CD4-positive, alpha-beta T cell treated with Interleukin-21 for 1 hour (primary cell): ENCODE results near the gene RAPSN.

ENCODE experiments used
- DNase-seq: peaks from one replicate; pipeline ENCODE4 v3.0.0-alpha.2; 2020

Gene RAPSN

DNA sequence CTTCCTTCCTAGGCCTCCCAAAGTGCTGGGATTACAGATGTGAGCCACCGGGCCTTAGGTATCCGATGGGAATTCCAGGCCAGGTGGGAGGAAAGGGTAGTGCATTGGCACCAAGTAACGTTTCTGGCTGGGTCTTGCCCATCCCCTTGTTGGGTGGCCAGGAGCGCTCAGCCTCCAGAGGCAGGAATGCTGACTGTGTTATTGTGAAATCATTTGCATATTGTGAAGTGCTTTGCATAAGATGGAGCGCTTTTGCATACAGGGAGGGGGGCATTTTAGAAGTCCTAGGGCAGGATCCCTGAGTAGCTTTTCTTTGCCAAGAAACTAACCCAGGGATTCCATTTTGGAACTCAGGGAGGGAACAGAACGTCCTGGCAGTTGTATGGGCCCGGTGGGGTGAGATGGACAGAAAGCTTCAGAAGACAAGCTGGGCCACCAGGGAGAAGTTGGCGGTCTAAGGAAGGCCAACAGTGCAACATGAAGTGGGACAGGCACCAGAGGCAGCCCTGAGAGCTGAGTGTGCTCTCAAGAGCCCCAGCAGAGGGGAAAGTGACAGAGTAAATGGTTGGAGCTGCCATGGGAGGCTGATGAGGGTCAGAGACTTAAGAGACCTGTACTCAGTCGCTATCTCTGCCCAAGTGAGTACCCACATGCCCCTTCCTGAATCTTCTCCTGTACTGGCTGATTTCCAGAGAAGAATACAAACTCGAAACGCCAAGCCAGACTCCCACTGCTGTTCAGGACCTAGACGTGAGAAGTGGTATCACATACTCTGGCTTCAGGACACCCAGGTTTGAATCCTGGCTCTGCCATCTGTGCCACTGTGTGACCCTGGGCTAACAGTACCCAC, 41.8 kb downstream of the RAPSN start:
- DNase-seq = no peak

DNA sequence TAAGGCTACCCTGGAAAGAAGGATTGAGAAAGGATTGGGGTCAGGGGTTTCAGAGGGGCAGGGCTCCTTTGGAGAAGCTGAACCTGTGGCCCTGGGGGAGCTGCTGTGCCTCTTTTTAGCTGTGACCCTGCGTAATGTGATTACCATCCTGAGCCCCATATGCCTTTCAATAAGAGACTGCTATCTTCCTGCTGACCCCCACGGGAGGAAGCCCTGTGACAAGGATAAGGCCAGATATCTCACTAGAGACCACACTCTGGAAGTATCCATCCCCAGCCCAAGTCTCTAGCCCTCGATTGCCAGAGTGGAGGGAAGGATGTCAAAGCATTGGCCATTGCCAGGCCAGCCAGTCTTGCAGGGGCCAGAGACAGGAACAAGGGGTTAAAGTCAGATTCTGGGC, 45.4 kb downstream of the RAPSN start:
- no peak for DNase-seq

DNA sequence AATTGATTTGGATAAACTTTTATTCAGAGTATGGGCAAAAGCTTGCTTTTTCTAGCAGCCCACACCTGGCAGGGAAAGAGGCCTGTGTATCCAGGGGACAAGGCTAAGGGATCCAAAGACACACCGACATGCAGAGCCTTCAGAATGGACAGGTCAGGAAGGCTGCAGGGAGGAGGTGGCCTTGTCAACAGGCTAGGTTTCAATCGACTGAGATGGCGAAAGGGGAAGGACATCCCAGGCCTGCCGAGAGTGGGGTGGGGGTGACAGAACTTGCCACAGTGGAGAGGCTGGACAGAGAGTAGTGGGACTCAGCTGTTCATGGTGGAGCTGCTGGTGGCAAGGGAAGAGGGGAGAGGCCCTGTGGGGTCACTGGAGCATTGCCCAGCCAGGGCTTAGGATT, 45.8 kb downstream of the RAPSN start:
- no peak for DNase-seq

DNA sequence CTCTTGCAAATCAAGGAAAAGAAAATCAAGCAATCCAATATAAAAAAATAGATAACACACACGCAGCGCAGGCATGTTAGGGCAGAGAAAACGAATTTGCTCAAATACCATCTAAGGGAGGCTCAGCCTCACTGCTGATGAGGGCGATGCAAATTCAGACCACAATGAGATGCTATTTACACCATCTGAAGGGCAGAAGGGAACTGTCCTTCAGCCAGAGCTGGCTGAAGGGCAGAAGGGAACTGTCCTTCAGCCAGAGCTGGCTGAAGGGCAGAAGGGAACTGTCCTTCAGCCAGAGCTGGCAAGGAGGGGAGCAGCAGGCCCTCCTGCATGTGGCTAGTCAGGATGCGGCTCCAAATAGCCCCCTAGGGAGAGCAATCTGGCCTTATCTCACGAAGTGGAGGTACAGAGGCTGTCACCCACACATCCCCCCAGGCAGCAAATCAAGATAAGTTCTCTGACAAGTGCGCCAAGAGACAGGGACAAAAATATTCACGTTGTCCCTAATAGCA, 48.1 kb downstream of the RAPSN start:
- no peak for DNase-seq

DNA sequence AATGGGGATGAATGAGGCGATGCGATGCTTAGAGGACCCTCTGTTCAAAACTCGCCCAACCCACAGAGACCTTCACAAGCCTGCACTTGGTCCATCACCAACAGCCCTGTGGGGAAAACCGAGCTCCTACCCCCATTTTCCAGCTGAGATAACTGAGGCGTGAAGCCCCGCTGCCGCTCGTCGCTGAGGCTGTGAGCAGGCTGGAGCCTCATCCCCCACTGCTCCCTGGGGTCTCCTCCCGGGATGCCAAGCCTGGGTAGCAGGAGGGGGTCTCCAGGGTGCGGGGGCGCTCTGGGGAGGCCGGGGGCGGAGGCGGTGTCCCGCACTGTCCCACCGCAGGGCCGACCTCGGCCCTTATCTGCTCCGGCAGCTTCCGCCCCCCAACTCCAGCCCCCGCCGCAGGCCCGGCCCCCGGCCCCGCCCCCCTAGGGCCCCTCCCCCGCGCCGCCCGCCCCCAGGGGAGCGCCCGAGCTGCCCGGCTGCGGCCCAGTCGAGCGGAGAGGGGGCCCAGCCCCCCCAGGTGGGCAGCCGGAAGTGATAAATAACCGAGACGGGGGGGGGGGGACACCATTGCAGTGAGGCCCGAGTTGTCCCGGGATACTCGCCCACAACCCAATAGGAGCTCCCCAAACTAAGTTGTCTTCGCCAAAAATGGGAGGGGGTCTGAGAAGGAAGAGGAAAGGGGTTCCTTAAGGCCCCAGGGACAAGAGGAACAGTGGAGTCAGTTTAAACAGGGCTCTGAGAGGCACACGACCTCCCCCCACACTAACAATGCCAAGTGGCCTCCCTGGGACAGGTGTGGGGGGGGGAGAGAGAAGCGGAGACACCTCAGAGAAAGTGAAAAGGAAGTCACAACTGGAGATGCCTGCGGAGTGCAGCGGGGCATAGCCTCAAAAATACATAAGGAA, 48.8 kb downstream of the RAPSN start:
- DNase-seq = peak; percentile 50

DNA sequence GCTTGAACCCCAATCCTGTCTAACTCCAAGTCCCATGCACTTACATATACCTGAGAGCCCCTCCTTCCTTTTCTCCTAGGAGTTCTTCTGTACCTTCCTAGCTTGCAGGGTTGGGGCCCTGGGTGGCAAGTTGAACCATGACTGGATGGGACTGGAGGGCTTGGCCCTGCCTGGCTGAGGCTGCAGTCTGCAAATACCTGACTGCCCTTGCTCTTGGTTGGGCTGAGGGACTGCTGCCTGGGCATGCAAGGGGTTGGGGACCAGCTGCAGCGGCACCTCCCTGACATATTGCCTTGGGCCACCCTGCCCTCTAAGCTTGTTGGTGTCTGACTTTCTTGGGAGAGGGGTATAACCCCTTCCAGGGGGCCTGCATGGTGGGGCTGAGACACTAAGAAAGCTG, 50.4 kb downstream of the RAPSN start:
- DNase-seq = no peak

DNA sequence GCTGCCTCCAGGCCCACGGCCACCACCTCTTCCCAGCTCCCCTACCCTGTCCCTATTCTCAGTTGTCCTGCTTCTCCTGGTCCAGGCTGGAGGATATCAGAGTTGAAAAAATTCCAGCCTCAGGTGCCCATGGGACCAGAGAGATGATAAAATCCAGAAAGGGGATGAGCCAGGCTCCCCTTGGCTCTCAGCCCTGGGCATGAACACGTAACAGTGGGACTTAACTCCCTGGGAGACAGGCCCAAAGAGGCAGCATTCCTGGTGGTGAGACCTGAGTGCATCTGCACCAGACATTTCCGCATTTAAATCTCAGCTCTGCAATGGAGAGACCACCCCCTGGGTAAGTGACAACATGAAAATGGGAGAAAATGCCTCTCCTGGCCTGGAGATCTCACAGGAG, 50.9 kb downstream of the RAPSN start:
- DNase-seq = no peak

DNA sequence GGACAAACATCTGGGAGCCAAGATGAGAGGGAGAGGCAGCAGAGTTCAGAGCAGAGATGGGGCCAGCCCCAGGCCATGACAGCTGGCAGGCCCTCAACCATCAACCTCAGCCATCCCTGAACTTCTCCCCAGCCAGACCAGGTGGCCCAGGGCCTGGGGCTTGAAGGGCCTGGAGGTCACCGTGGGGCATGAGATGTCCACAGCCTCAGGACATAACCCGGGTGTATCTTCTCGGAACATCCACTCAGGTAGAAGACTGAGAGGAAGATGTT, 53.0 kb downstream of the RAPSN start:
- DNase-seq = no peak

DNA sequence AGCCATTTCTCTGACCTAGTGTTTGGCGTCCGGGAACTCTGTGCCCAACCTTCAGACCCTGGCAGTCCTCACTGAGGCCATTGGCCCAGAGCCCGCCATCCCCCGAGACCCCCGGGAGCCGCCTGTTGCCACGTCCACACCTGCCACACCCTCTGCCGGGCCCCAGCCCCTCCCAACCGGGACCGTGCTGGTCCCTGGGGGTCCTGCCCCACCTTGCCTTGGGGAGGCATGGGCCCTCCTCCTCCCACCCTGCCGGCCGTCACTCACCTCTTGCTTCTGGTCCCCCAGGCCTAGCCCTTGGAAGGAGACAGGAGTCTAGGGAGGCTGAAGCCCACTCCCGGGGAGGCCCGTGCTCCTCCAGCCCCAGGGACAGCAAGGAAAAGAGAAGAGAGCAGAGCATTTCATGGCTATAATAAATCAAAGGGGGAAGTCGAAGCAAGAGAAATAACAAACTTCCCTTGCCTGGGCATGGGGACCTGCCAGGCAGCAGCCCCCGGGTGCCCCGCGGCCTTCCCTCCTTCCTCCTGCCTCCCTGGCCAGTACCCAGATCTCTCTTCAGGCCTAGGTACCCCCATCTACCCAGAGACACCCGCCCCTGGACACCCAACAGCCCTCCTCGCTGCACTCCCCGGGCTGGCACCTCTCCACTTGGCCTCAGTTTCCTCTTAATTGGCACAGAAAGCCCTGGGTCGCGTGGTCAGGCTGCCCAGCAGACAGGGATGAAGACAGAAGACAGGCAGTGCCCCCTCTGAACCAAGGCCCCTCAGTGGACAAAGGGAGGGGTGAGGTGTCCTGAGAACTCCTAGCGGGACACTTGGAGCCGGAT, 53.5 kb downstream of the RAPSN start:
- DNase-seq = no peak

DNA sequence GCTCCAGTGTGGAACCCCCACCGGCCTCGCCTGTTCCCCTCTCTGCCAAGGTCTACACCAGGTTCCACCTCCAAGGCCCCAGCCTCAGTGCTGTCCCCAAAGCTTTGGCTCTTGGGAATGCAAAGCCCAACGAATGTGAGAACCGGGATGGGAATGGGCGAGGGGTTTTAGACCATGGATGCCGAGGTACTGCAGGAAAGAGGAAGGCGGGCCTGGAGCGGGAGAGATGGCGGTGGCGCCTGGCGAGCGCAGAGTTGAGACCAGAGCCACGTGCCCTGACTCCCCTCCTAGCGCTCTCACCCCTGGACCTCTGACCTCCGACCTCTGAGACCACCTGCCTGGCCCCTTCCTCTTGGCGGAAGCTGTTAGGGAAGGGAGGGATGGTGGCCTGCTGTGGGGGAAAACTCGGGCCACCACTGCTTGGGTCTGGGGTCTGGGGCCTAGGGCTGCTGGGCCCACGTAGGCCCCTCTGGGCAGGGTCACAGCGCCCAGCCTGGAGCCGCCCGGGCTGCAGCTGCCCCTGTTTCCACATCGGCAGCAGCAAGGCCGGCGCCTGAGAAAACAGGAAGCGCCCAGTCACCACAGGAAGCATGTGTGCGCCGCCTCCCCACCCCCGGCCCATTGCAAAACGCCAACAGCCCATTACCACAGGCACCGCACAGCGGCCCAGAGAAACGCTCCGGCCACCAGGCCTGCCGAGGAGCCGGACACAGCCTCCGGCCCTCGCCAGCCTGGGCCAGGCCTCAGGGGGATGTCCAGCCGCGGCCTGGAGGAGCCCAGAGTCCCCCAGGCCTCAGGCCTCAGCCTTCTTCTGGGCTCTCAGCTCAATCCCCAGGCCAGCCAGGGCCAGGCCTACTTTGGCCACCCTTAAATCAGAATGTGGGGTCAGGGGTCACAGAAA, 54.4 kb downstream of the RAPSN start:
- DNase-seq = peak; percentile 64

DNA sequence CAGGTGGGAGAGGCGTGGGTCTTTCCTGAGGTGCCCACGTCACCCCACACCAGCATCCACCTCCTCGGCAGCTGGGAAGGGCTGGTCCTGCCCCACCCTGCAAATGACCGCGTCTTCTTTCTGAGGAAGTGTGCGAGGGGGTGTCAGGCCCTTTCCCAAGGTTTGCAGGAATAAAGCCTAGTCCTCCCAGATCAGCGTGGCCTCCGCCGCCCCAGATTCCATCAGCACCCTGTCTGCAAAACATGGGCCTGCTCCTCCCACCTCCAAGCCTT, 55.0 kb downstream of the RAPSN start:
- no peak for DNase-seq

DNA sequence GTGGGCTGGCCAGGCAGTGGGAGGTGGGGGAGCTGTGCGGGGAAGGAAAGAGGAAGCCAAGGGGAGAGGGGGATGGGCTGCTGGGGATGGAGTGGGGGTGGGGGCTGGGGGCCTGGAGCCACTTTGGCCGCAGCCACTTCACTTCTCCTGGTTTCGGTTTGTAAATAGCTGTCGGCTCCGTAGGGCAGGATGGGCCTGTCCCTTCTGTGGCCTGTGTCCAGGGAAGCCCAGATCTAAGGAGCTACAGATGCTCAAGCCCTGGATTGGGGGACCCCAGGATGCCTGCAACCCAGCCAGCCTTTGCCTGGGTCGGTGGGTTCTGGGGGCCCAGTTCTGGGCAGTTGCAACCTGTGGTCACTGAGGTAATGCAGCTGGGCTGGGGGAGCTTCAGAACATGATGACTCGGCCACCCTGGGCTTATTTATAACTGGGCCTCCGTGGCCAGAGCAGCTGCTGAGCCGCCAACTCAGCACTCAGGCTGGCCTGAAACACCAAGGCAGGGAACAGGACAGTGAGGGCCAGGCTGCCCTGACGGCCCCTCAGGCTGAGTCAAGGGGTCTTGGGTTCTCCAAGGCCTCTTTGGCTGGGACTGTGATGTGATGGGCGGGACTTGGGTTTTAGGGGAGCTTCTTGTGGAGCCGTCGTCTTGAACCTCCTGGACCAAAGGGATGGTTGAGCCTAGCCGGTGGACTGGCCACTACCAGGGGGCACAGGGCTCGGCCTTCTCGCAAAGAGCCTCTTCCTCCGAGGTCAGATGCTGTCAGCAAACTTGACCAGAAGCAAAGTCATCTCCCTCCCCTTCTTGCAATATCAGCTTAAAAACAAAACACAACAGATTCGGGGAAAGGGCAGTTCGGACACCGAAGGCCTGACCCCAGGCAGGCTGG, 55.5 kb downstream of the RAPSN start:
- DNase-seq = no peak

DNA sequence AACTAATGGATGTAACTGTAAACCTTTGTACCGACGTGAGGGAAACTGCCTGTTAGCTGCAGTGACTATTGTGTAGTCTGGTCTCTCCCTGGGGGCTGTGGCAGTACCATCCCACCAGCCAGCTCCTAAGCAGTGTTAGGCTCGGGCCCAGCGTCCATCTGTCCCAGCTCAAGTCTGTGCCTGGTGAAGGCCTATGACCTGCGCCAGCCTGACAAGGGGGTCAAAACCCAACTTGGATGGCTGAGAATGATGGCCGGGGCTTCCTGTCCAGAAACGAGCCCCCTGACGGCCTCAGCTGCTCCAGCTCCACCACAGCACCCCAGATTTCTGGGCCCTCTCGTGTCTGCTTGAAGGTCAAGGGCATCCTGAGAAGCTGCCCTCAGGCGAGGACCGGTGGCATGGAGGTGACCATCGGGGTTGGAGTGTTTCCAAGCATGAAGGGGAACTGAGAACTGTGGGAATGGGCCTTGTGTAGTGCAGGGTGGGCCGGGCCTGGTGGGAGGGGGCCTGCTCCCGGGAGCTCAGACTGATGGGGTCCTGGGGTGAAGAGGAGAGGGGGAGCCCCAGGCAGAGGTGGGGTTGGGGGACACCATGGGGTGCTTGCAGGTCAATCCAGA, 56.3 kb downstream of the RAPSN start:
- DNase-seq = no peak

DNA sequence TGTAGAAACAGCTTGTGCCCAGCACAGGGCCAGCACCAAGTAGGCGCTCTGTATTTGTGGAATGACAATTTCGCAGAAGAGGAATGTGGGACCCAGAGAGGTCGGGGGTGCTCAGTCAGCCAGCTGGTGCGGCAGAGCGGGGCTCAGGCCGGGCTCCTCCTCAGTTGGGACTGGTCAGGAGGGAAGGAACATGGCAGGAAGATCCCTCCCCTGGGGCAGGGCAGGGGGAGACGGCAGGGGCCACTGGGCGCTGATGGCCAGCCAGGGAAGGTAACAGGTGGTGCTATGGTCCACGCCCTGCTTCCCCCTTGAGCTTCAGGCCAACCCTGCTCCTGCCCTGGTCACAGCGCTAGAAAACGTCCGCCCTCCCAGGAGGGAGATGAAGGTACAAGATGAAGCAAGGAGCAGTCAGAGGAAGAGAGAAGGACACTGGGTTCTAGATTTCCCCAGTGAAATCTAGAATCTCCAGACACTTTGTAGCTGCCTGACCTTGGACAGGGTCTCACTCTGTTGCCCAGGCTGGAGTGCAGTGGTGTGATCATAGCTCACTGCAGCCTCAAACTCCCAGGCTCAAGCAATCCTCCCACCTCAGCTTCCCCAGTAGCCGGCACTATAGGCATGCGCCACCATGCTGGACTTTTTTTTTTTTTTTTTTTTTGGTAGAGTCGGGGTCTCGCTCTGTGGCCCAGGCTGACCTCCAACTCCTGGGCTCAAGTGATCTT, 57.1 kb downstream of the RAPSN start:
- DNase-seq = no peak

DNA sequence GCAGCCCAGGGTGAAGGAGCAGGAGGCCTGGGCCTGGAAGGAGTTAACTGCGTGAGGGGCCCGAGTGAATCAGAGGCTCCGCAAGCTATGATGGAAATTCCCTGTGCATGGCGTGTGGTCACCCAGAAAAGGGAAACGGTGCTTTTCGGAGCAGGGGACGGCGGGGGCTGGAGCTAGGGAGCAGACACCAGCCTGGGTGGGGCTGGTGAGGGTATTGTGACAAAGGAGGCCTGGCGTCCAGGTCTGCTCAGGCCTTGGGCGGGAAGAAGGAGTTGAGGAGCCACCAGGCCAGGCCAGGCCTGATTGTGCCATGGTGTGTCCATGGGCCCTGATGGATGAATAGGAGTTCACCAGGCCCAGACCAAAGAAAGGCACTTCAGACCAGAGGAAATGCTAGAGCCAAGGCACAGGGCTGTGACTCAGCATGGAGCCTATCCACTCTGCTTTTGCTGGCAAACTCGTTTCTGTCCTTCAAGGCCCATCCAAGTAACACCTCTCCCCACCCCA, 57.8 kb downstream of the RAPSN start:
- DNase-seq = no peak

DNA sequence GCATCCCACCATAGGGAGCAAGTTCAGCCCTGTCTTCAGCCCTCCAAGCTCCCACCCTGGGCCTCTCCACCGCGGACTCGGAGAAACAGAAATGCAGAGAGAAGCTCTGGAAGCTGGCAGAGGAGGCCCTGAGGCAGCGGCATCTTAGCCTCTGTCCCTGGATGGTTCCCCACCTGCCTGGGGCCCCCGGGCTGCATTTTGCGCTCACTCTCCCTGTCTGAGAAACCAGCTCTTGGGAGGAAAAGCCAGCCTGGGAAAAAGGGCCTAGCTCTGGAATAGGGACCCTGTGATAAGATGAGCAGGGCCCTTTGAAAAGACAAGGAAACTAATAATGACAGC, 58.5 kb downstream of the RAPSN start:
- no peak for DNase-seq

DNA sequence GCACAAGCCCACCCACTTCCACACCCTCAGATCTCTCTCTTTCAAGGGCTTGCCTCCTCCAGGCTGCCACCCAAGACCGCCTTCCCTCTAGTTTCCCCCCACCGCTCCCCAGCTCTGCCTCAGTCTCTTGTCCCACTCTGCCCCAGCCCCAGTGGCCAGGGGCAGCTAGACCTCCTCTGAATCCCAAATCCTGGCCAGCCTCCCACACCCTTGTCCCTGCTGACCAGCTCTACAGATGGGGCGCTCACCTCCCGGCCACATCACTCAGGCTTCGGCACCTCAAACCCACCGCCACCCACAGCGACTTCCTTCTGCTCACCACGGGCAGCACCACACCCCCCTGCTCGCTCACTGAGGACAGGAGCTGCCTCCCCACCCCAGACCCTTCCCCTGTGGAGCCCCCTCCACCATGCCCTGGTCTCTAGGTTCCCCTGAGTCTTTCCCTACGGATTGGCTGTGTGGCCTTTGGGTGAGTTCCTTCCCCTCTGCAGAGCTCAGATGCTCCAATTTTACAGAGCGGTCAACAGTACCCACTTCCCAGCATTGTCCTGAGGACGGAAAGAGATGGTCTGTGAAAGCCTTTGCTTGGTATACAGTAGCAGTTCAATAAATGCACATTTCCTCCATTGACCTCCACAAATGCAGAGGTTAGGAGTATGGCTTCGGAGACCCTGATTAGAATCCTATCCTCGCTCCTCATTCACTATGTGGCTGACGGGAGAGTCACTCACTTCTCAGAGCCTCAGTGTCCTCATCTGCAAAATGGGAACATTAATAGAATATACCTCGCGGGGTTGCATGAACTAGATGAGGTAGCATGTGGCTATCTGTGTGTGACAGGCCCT, 59.1 kb downstream of the RAPSN start:
- no peak for DNase-seq

DNA sequence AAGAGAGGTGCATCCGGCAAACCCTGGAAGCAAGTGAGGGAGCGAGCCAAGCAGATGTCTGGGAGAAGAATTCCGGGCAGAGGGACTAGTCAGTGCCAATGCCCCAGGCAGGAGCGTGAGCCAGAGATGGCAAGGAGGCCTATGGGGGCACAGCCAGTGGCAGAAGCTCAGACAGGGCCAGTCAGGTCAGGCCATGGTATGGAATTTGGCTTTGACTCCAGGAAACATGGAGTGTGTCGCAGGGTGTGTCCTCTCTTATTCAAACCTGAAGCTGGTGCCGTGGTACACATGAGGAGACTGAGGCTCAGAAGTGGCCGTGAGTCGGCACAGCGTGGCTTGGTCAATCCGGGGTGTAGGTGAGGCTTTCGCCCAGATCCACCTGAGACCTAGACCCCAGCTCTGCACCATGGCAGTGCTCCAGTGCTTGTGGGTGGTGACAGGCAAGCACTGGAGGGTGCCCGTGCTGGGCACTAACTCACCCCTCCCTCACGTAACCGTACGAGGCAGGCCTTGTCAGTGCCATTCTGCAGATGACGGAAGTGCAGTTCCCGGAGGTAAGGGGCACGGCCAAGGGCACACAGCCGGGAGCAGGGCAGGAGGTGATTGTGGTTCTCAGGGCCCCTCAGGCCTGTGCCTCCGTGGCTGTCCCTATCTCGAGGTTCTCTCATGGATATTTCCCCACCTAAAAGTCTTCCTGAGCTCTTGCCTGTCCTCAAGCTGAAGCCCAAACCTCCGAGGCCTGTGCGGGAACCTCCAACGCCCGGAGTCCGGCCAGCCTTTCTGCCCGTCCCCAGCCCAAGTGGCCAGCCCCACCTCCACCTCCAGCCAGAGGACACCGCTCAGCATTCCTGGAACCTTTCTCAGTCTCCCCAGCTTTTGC, 60.0 kb downstream of the RAPSN start:
- no peak for DNase-seq
